GM12878 (cell line): Measurements from ENCODE around the gene MAP6D1. TPM values are rescaled to one million over a fixed set of nuclear protein-coding genes. Genes with fewer than 3 reads are reported as not detected.

Experiments
- ATAC-seq: fragments of 200-7000 bp; cut with Tn5 transposase; 3 replicates; pipeline ENCODE4 v1.9.1; 2020; ENCODE audit warnings: mild to moderate bottlenecking, moderate library complexity
- BruUV-seq: library from RNA; stranded (reverse); fragments of 400-500 nt; replicated peaks from 2 replicates; lab custom pipeline; 2021; lab: Mats Ljungman, UMichigan
- CTCF ChIA-PET: fragments of 300-600 bp; sonication (Branson Sonifier 250); formaldehyde crosslinking; extraction: SDS; loops from one replicate; lab custom pipeline; 2021; ENCODE audit warnings: inconsistent platforms; lab: Yijun Ruan, JAX
- POLR2A ChIA-PET: fragments of 350-600 bp; formaldehyde crosslinking; extraction: SDS; loops from one replicate; lab custom pipeline; 2021; ENCODE audit warnings: inconsistent platforms; lab: Charles Lee
- RAD21 ChIA-PET: fragments of 300-600 bp; sonication (Branson Sonifier 250); formaldehyde crosslinking; loops from one replicate; lab custom pipeline; 2023; ENCODE audit warnings: antibody characterized with exemption; ENCODE audit not compliant: unreplicated experiment; lab: Charles Lee
- SMC1A ChIA-PET: fragments of 300-600 bp; sonication (Branson Sonifier 250); formaldehyde crosslinking; loops from one replicate; lab custom pipeline; 2023; ENCODE audit not compliant: unreplicated experiment, uncharacterized antibody; lab: Charles Lee
- DNase-seq: peaks from one replicate; pipeline ENCODE4 v3.0.0-alpha.2; 2011; ENCODE audit warnings: low read depth, low spot score
- FAIRE-seq: peaks from 3 replicates; lab custom pipeline; 2011; peaks lifted over from hg19 to GRCh38; lab: Jason Lieb, UNC
- H2AFZ ChIP-seq: 2 replicates; pipeline ENCODE4 v1.6.0; 2011; ENCODE audit warnings: low read depth, low read length, control low read depth; ENCODE audit not compliant: control insufficient read depth
- H3K27ac ChIP-seq: 2 replicates; pipeline ENCODE4 v1.5.1; 2011; ENCODE audit warnings: control low read depth; ENCODE audit not compliant: control insufficient read depth, insufficient read depth
- H3K27me3 ChIP-seq, 2 experiments: replicated peaks in 1 of 2; 2 replicates each; pipeline versions ENCODE4 v1.6.0 to v1.6.1; 2011; ENCODE audit warnings: low read length in 1 of 2; ENCODE audit not compliant: control insufficient read depth in 2 of 2, insufficient read depth in 2 of 2
- H3K36me3 ChIP-seq, 2 experiments: 2 replicates each; pipeline ENCODE4 v1.5.1; 2011; ENCODE audit warnings: low read length in 1 of 2; ENCODE audit not compliant: control insufficient read depth in 2 of 2, insufficient read depth in 2 of 2
- H3K4me1 ChIP-seq: 2 replicates; pipeline ENCODE4 v1.6.1; 2011; ENCODE audit warnings: mild to moderate bottlenecking, low read length, moderate library complexity, mixed read lengths; ENCODE audit not compliant: control insufficient read depth, insufficient read depth
- H3K4me2 ChIP-seq: 2 replicates; pipeline ENCODE4 v1.6.0; 2011; ENCODE audit warnings: control low read depth; ENCODE audit not compliant: control insufficient read depth, insufficient read depth
- H3K4me3 ChIP-seq: fragments of 200-600 bp; sonication (generic); 2 replicates; pipeline ENCODE4 v1.5.1; 2016
- H3K79me2 ChIP-seq: 2 replicates; pipeline ENCODE4 v1.6.0; 2011; ENCODE audit warnings: low read length; ENCODE audit not compliant: control insufficient read depth, insufficient read depth
- H3K9ac ChIP-seq: 2 replicates; pipeline ENCODE4 v1.8.0; 2011; ENCODE audit warnings: low read length, control low read depth, mixed read lengths; ENCODE audit not compliant: control insufficient read depth, insufficient read depth
- H3K9me3 ChIP-seq: replicated peaks from 3 replicates; pipeline ENCODE4 v1.5.1; 2011; ENCODE audit warnings: mild to moderate bottlenecking, low read length; ENCODE audit not compliant: control insufficient read depth, insufficient read depth
- H4K20me1 ChIP-seq: 2 replicates; pipeline ENCODE4 v1.6.0; 2011; ENCODE audit not compliant: control insufficient read depth, insufficient read depth
- HDAC6 ChIP-seq: fragments of 200-600 bp; sonication (generic); IDR thresholded peaks from one replicate; pipeline ENCODE4 v1.8.0; 2017; ENCODE audit warnings: antibody characterized with exemption; ENCODE audit not compliant: unreplicated experiment
- HDGF ChIP-seq: fragments of 450-650 bp; IDR thresholded peaks from 2 replicates; pipeline ENCODE4 v1.6.1; 2016; ENCODE audit warnings: antibody characterized with exemption
- NFXL1 ChIP-seq: fragments of 450-650 bp; IDR thresholded peaks from 2 replicates; pipeline ENCODE4 v1.6.1; 2017; ENCODE audit warnings: antibody characterized with exemption, mild to moderate bottlenecking, borderline replicate concordance
- NRF1 ChIP-seq: conservative IDR thresholded peaks from 2 replicates; pipeline ENCODE4 v1.6.1; 2011; ENCODE audit warnings: mild to moderate bottlenecking, low read depth, low read length, improper control_type of control experiment
- PAX8 ChIP-seq: fragments of 450-650 bp; IDR thresholded peaks from 2 replicates; pipeline ENCODE4 v1.6.1; 2017; ENCODE audit warnings: mild to moderate bottlenecking, moderate library complexity
- PML ChIP-seq: IDR thresholded peaks from 2 replicates; pipeline ENCODE4 v1.6.1; 2012; ENCODE audit warnings: low read length, inconsistent platforms
- POLR2AphosphoS2 ChIP-seq: IDR thresholded peaks from 2 replicates; pipeline ENCODE4 v1.6.1; 2011; ENCODE audit warnings: low read depth, mild to moderate bottlenecking, low read length, improper control_type of control experiment, moderate library complexity
- RFX5 ChIP-seq: IDR thresholded peaks from 2 replicates; pipeline ENCODE4 v1.6.1; 2011; ENCODE audit warnings: low read depth, low read length, improper control_type of control experiment
- SUZ12 ChIP-seq: fragments of 200-600 bp; sonication (generic); IDR thresholded peaks from one replicate; pipeline ENCODE4 v1.6.1; 2018; ENCODE audit warnings: antibody characterized with exemption, mild to moderate bottlenecking; ENCODE audit not compliant: unreplicated experiment
- ZNF384 ChIP-seq: IDR thresholded peaks from 2 replicates; pipeline ENCODE4 v1.6.1; 2012; ENCODE audit warnings: low read depth, mild to moderate bottlenecking, low read length, improper control_type of control experiment, borderline replicate concordance
- WGBS: methylation state at CpG from one replicate; pipeline ENCODE4 v1.1.6; 2016; ENCODE audit warnings: low lambda C conversion rate; ENCODE audit not compliant: insufficient replicate concordance, insufficient coverage; ENCODE audit errors: missing lambda C conversion rate; 5-methylcytosine and 5-hydroxymethylcytosine counted together
- in situ Hi-C: fragments of 300-500 bp; cut with MboI; formaldehyde crosslinking; loops from 9 replicates; pipeline ENCODE4 v1.14.3; 2018; ENCODE audit warnings: mixed read lengths
- intact Hi-C: fragments of 100-400 bp; cut with micrococcal nuclease; formaldehyde crosslinking; loops from one replicate; pipeline ENCODE4 v1.14.2; 2022; ENCODE audit not compliant: unreplicated experiment
- polyA plus RNA-seq, 11 experiments: library from polyadenylated mRNA; depleted of rRNA in 4 of 11; unstranded in 6 of 11; stranded (reverse) in 5 of 11; fragments of >200 nt; fragmentation: Nextera tagmentation in 4 of 11; fragmentation: Illumina TruSeq in 1 of 11; extraction: Ambion mirVana in 4 of 11; extraction: Trizol in 1 of 11; gene quantifications; 1 replicate in 1 of 11; 2 replicates in 10 of 11; pipeline versions ENCODE4 v1.2.1 to v1.2.3, GENCODE V29; 2011 to 2016; ENCODE audit warnings: inconsistent platforms in 2 of 11, missing spikeins in 2 of 11, low read depth in 1 of 11
- total RNA-seq, 4 experiments: library from RNA; depleted of rRNA in 3 of 4; stranded (reverse); fragments of >200 nt in 3 of 4; fragmentation: Illumina TruSeq in 1 of 4; extraction: Trizol in 1 of 4; gene quantifications; 2 replicates each; pipeline versions ENCODE4 v1.2.1 to v1.2.3, GENCODE V29; 2013 to 2021
- TF ChIP-seq, protein P1 (sequence below): fragments of 450-650 bp; IDR thresholded peaks from 2 replicates; pipeline ENCODE4 v1.6.1; 2018; ENCODE audit warnings: borderline replicate concordance, mild to moderate bottlenecking; ENCODE audit not compliant: partially characterized antibody
- TF ChIP-seq, protein P2 (sequence below), 3 experiments: IDR thresholded peaks in 2 of 3; conservative IDR thresholded peaks in 1 of 3; 2 replicates each; pipeline ENCODE4 v1.5.1; 2011; ENCODE audit warnings: low read depth in 3 of 3, low read length in 3 of 3, mild to moderate bottlenecking in 3 of 3, control low read depth in 2 of 3, moderate library complexity in 2 of 3, inconsistent platforms in 1 of 3, mixed read lengths in 1 of 3; ENCODE audit not compliant: control insufficient read depth in 2 of 3, insufficient read depth in 1 of 3; ENCODE audit errors: extremely low read depth in 1 of 3
- TF ChIP-seq, protein P3 (sequence below): fragments of 450-650 bp; formaldehyde crosslinking; IDR thresholded peaks from 2 replicates; pipeline ENCODE4 v1.5.0; 2022; ENCODE audit warnings: mild to moderate bottlenecking, missing genetic modification characterization
- TF ChIP-seq, protein P4 (sequence below): IDR thresholded peaks from 2 replicates; pipeline ENCODE4 v1.6.1; 2011; ENCODE audit warnings: mild to moderate bottlenecking, low read depth, low read length, moderate library complexity; ENCODE audit not compliant: insufficient replicate concordance

MAP6D1 gene
- total and polyA plus RNA-seq, 10 of the 15 experiments (the other 5 are each of a cell fraction or from before 2014, with no cell fraction given) = 0.50 to 2.2 (median 1.2) TPM; not detected in 3

DNA sequence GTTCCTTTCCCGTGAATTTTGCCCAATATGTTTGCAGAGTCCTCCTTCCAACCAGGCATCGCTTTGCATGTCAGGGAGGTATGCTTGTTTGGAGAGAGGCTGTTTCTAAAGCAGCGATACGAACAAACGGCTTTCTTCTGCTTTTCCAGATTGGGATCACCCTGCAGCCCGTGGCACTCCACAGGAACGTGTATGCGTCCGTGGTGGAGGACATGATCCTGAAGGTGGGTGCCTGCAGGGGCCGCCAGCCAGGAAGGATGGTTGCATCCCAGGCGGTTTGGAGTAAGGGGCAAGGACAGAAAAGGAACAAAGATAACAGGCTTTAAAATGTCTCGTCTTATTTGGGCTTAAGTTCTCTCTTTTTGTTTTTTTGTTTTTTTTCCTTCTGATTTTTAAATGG is 17.5 kb downstream of the MAP6D1 start (continued):
- TF ChIP-seq, protein P1, sequence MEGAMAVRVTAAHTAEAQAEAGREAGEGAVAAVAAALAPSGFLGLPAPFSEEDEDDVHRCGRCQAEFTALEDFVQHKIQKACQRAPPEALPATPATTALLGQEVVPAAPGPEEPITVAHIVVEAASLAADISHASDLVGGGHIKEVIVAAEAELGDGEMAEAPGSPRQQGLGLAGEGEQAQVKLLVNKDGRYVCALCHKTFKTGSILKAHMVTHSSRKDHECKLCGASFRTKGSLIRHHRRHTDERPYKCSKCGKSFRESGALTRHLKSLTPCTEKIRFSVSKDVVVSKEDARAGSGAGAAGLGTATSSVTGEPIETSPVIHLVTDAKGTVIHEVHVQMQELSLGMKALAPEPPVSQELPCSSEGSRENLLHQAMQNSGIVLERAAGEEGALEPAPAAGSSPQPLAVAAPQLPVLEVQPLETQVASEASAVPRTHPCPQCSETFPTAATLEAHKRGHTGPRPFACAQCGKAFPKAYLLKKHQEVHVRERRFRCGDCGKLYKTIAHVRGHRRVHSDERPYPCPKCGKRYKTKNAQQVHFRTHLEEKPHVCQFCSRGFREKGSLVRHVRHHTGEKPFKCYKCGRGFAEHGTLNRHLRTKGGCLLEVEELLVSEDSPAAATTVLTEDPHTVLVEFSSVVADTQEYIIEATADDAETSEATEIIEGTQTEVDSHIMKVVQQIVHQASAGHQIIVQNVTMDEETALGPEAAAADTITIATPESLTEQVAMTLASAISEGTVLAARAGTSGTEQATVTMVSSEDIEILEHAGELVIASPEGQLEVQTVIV = no peak
- no peak for TF ChIP-seq PAX8

DNA sequence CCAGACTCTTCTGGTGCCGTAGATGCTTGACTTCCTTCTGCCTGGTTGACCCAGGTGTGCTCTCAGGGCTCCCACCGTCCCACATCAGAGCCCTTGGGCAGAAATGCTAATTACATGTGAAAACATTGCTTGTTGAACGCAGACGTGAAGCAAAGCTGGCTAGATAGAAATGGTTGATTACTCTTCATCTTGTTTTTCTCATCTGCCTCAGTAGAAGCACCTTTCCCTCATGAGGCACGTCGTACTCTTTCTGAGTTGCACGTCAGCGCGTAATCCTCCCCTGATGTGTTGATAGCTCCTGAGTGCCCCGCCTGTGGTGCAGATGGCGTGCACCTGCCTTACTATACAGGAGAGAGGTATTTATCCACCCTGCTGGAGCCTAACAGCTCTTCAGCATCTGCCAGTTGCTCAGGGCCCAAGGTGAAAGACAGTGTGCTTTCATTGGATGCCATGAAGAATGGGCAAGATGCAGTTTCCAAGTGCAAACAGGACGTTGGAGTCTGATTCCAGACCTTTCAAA is 18.1 kb downstream of the MAP6D1 start:
- Histone ChIP-seq H3K27ac (no peak overlapping the region), H3K4me2 (no peak overlapping the region), H3K79me2 (no peaks in the 10 kb centered on the region), H3K4me1 (no peaks in the 10 kb centered on the region), H3K9me3 (no peaks in the 10 kb centered on the region), H3K36me3 (peaks cover 30 to 33% of the 10 kb centered on the region in 2 experiments), H3K27me3 (no peaks in the 10 kb centered on the region), H4K20me1 (no peaks in the 10 kb centered on the region), H2AFZ (no peak overlapping the region), H3K9ac (no peak overlapping the region), H3K4me3 (no peak overlapping the region)
- CTCF ChIA-PET = no interaction called here
- RAD21 ChIA-PET = no interaction called here
- no peak for FAIRE-seq
- no peak for DNase-seq
- no TSS peak for BruUV-seq
- SMC1A ChIA-PET = no interaction called here
- POLR2A ChIA-PET = no interaction called here
- intact Hi-C loops (no loop called here), in situ Hi-C loops (no loop called here)
- WGBS = 91% methylated on average over 12 of the region's 12 CpGs
- TF ChIP-seq POLR2AphosphoS2 (no peak), NFXL1 (no peak), NRF1 (no peak), PML (no peak), HDGF (no peak), SUZ12 (no peak), ZNF384 (no peak), HDAC6 (no peak), RFX5 (no peak)
- TF ChIP-seq, protein P2, sequence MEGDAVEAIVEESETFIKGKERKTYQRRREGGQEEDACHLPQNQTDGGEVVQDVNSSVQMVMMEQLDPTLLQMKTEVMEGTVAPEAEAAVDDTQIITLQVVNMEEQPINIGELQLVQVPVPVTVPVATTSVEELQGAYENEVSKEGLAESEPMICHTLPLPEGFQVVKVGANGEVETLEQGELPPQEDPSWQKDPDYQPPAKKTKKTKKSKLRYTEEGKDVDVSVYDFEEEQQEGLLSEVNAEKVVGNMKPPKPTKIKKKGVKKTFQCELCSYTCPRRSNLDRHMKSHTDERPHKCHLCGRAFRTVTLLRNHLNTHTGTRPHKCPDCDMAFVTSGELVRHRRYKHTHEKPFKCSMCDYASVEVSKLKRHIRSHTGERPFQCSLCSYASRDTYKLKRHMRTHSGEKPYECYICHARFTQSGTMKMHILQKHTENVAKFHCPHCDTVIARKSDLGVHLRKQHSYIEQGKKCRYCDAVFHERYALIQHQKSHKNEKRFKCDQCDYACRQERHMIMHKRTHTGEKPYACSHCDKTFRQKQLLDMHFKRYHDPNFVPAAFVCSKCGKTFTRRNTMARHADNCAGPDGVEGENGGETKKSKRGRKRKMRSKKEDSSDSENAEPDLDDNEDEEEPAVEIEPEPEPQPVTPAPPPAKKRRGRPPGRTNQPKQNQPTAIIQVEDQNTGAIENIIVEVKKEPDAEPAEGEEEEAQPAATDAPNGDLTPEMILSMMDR (IDR thresholded peaks at IDR 0.05 in 2 of 3, conservative IDR thresholded peaks at IDR 0.05 in 1 of 3; ENCODE audit: control insufficient read depth in 2 of 3, extremely low read depth in 1 of 3, insufficient read depth in 1 of 3, low read depth in 3 of 3, low read length in 3 of 3) = no peak
- TF ChIP-seq, protein P3, sequence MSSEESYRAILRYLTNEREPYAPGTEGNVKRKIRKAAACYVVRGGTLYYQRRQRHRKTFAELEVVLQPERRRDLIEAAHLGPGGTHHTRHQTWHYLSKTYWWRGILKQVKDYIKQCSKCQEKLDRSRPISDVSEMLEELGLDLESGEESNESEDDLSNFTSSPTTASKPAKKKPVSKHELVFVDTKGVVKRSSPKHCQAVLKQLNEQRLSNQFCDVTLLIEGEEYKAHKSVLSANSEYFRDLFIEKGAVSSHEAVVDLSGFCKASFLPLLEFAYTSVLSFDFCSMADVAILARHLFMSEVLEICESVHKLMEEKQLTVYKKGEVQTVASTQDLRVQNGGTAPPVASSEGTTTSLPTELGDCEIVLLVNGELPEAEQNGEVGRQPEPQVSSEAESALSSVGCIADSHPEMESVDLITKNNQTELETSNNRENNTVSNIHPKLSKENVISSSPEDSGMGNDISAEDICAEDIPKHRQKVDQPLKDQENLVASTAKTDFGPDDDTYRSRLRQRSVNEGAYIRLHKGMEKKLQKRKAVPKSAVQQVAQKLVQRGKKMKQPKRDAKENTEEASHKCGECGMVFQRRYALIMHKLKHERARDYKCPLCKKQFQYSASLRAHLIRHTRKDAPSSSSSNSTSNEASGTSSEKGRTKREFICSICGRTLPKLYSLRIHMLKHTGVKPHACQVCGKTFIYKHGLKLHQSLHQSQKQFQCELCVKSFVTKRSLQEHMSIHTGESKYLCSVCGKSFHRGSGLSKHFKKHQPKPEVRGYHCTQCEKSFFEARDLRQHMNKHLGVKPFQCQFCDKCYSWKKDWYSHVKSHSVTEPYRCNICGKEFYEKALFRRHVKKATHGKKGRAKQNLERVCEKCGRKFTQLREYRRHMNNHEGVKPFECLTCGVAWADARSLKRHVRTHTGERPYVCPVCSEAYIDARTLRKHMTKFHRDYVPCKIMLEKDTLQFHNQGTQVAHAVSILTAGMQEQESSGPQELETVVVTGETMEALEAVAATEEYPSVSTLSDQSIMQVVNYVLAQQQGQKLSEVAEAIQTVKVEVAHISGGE = no peak
- TF ChIP-seq, protein P4, sequence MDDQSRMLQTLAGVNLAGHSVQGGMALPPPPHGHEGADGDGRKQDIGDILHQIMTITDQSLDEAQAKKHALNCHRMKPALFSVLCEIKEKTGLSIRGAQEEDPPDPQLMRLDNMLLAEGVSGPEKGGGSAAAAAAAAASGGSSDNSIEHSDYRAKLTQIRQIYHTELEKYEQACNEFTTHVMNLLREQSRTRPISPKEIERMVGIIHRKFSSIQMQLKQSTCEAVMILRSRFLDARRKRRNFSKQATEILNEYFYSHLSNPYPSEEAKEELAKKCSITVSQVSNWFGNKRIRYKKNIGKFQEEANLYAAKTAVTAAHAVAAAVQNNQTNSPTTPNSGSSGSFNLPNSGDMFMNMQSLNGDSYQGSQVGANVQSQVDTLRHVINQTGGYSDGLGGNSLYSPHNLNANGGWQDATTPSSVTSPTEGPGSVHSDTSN = no peak
- no peak for ATAC-seq
